Stimulated activated CD4-positive, alpha-beta T cell treated with anti-CD3 and anti-CD28 coated beads, Interleukin-4, amount 100 ng/mL, for 48 hours (primary cell): ENCODE measurements around the gene BARD1.
"Not testable (repeated sequence)": the region's sequence is repeated elsewhere in the genome, so short reads cannot be mapped to it uniquely, and the experiment has no call there.

Source experiments
- DNase-seq, 2 donors: peaks; one replicate each; pipeline ENCODE4 v3.0.0-alpha.2; 2020; ENCODE audit warnings: low read depth in 2 of 2

The BARD1 gene

DNA sequence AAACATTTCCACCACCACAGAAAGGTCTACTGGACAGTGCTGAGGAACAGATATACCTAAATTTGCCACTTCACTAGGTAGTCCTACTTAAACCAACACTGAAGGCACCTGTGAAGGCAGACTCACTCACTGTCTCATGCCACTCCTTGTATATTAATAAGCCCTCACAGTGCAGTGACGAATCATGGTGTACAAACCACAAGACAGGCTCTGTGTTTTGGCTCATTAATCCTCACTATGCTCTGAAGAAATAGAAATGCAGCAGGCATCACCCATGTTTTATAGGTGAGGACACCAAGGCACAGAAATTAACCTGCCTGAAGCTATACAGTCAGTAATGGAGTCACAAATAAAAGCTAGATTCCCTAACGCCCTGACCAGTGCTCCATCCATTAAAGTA is 44.3 kb downstream of the BARD1 start:
- DNase-seq: no peak

DNA sequence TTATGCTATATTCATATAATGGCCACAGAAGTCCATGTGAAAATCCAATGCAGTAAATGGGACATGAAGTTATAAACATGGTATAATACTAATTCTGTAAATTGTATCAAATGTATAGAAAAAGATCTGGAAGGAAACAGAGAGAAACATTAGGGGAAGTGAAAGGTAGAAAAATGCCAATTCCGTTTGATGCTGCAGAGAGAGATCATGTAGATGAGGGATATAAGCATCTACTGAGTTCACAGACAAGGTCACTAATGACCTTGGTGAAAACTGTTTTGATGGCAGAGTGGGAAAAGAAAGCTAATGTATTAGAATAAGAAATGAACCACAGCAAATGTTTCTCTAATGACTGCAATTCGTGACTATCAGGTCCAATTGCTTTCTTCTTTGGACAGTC is 56.0 kb downstream of the BARD1 start:
- DNase-seq: no peak

DNA sequence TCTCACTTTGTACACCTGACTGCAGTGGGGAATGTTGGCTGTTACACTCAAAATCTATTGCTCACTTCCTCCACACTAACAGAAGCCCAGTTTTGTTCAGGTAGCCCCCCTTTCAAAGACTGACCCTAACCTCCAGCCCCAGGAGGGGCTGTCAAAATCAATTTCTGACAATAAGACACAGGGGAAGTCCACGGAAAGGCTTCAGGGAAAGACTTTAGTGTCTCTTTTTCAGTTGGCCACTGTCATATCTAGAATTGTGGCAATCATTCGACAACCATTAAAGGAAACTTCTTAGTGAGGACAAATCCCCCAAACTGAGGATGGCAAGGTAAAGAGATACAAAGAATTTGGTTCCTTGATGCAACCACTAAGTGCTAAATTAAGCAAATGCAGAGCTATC is 59.0 kb downstream of the BARD1 start:
- DNase-seq: no peak

DNA sequence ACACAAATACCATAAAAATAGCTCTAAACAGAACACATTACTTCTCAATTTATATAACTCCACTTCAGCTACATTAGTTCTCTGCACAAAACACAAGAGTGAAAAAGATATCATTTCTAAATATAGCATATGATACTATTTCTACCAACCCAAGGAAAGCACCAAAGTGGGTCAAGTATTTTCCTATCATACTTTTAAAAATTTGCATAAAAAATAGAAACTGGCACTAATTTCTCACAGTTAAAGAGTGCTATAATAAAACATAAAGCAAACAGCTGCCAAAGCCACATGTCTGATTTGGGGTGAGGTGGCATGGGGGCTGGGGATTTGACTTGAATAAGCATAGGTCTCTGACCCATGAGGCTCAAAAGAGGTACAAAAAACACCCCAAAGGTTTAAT is 61.5 kb downstream of the BARD1 start:
- no peak for DNase-seq

DNA sequence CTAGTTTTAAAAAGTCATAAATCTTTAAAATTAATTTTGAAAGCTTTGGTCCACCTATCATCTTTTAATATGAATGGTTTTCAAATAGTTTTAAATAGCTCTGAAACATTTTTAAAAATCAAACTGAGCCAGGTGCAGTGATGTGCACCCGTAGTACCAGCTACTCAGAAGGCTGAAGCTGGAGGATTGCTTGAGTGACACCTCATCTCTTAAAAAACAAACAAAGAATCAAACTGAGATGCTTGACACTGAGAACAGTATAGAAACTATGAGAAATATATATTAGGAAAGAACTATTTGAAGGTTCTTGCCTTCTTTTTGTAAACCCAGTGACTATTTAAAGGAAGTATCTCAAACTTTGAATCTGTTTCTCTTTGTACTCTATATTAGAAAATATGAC is 67.4 kb downstream of the BARD1 start:
- DNase-seq: no peak

DNA sequence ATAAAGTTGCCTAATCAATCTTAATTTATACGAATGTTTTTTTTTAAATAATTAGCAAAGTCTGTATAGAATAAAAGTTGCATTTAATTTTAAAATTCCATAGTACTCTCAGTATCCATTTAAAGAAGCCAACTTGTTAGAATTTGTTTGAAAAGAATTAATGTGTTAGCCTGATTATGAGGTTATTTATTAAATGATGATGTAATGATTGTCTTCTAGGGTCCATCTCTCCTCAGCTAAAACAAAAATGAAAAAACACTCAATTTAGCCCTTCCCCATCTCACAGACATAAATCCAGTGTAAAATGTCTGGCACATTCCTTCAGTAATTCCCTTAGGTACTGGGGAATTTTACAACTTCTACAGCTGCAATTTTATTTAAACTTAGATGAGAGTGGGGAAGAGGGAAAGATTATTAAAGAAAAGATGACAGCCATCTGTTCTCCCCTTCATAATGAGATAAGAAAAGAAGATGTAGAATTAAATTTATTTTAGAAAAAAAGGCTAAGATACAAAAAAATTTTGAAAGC is 68.6 kb downstream of the BARD1 start:
- DNase-seq: no peak

DNA sequence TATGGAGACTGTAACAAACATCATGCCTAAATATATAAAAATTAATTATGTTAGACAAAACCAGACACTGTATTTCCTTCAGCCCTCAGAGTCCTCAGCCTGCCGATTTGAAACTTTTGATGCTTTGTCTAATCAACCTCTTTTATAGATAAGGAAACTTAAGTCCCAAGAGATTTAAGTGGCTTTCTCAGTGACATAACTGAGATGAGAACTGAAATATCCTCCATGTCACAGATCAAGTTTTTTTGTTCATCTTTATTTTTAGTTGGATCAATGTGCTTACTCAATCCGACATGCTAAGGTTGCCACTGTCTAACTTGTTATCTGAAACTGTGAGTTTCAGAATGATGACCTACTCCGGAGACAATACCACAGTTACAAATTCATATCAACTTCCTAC is 72.3 kb downstream of the BARD1 start:
- no peak for DNase-seq

DNA sequence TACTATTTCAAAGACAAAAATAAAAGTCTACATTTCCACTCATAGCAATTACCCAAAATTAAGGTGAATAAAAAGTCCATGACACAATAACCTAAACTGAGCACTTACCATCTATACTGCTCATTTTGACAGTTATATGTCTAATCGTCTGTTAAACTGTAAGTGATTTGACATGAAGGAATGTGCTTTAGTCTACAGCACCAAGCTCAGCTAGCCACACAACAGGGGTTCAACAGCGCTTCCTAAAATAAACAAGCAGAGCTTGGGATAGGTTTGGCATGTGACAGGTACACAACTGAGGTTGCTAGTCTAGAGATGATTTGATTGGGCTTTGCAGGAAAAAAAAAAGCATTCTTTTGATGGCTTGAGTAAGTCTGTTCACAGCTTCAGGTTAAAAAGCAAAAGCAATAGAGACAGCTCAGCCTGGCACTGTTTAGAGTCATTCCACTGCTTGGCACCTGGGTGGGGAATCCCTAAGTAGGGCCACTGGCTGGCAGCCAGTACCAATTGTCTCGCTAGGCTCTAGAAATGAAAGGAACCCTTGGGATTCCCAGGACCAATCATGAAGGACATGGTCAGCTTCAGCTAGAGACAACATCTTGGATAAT is 78.6 kb downstream of the BARD1 start:
- DNase-seq: no peak

DNA sequence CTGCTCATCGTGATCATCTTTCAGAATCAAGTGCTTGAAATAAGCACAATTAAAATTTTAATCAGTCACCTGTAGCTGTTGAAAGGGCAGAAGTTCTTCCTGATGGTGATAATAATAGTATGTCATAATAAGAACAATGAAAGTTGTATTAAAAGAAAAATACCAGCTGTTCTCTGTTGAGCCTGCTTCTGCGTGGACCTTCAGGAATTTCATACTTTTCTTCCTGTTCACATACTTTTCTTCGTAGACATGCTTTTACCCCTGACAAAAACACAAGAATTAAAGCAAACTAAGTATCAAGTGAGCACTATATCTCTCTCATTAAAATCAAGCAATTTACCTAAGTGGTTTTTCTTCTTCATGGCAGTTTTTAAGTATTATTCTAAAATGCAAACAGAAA is 79.2 kb downstream of the BARD1 start:
- DNase-seq: no peak

DNA sequence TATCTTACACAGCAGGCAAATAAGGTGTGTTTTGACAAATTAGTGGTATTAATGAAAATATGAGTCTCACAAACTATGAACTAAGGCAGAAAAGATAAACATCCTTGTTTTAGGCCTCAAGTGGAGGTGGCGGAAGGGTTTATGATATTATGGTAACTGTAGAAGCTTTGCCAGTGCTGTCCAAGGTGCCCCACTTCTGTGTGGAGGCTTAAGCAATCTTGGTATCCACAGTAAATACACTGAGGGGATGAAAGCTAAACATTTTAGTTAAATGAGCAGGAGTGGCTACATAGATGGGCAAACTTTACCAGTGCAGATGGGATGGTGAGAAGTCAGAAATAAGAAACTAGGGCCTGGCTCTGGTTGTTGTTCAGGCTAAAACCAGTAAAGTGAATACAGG is 84.7 kb downstream of the BARD1 start:
- DNase-seq: no peak

DNA sequence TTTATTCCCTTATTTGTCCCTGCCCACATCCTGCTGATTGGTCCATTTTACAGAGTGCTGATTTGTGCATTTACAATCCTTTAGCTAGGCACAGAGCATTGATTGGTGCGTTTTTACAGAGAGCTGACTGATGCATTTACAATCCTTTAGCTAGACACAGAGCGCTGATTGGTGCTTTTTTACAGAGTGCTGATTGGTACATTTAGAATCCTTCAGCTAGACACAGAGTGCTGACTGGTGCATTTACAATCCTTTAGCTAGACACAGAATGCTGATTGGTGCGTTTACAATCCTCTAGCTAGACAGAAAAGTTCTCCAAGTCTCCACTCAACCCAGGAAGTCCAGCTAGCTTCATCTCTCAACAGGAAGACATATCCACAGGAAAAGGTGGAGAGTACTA is 91.6 kb downstream of the BARD1 start:
- not testable (repeated sequence) for DNase-seq

DNA sequence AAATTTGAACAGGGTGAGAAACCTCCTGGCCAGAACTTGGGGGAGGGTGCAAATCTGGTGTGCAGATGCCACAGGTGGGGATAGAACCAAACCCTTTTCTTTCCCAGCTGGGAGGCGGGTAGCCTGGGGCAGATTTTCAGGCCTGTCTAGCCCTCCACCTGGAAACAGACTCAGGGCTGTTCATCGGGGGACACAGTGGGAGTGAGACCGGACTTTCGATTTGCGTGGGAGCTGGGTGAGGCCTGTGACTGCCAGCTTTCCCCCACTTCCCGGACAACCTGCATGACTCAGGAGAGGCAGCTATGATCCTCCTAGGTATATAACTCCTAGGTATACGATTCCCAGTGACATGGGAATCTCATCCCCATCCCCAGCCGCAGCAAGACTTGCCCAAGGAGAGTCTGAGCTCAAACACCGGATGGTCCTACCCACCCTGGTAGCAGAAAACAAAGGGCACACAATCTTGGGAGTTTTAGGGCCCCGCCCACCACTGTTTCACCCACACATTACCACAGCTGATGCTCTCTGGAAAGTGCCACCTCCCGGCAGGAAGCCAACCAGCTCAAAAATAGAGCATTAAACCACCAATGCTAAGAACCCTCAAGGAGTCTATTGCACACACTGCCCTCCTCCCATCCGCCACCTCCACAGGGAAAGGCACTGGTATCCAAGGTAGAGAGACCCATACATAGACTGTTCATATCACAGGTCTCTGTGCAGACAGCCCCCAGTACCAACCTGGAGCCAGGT is 92.5 kb downstream of the BARD1 start:
- no peak for DNase-seq

DNA sequence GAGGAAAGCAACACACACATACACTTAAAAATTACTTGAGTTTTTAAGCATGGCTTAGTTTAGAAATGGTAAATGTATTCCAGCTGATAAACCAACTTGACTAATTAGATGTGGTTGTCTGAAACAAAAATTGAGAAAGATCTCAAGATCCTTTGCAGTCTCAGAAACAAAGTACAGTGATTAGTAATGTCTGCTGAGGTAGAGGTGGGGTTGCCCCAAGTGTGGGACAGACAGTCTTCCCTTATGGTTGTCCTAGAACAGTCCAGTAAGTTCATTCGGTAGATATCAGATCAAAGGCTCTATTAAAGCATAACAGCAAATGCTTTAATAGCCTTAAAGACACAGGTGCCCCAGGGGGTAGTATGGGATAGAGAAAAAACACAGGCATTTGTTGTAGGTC is 94.5 kb downstream of the BARD1 start:
- DNase-seq: no peak

DNA sequence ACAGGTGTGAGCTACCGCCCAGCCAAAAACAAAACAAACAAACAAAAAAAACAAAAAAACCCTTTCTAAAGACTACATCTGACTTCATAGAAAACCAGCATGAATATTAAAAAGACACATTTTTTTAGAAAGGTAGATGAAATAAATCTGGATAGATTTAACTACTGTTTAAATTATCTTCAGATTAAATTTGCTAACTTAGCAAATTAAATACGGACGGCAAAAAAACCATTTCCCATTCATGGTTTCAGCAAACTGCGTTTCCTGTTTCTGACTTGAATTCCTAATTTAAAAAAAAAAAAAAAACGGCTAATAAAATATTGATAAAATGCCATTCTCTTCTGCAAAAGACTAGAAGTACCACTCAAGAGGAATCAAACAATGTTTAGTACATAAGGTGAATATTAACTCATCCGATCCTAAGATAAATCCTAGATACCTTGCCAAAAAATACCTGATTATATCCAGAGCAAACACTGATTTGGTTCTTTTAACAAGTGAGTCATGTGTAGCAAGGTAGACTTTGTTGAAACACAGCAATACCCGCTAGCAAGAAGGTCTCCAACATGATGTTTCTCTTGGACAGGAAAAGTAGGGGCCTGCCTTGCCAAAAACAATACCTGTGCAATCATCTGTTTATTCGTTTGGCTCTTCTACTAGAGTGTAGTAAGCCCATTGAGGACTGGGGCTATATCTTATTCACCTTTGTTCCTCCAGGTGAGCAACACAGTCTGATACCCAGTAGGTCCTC is 96.2 kb downstream of the BARD1 start:
- no peak for DNase-seq

DNA sequence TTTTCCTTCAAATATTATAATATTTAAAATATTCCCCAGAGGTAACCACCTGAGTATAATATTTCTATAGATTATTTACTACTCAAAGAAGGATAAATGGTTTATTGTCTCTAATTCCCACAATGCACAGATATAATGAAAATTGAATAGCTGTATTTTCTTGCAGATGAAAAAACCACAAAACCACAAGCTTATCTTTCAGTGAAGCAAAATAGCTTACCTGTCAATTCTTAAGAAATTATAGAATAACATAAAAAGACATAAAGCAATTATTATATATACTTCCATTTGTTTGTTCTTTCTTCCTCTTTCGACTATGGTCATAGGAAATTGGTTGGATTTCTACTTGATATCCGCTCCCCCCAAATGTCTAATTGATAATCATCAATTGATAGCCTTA is 98.8 kb downstream of the BARD1 start:
- DNase-seq: no peak

DNA sequence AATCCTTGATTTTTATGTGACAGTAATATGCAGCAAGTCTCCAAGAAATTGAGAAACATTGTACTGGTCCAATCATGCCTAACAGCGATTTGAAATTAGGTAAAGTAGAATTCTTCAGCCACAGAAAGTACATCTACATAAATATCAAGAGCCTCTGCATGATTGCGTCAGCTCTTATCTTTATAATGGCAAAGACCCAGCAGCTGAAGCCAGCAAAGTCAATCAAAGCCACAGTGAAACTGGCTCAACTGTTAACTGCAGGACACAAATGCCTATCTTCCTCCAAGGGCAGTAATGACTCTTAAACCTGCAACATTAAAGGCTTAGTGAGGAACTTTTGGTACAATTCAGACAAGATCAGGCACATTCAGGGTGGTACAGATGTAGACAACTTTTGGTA is 102.5 kb downstream of the BARD1 start:
- no peak for DNase-seq

DNA sequence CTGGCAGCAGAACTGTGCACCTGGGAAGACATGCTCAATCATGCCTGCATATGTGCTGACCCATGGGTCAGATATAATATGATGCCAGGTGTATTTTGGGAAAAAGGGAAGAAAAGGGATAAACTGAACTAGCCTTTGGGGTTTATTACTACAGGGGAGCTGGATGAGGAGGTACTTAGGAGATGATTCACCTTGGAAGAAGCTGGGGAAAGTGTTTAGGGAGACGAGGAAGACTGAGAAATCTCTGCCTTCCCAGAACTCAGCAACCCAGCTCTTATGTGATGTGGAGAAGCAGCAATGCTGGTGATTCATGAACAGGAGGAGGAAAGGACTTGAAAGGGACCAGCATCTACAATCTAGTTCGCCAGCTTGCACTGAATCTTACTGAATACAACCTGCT is 110.2 kb downstream of the BARD1 start:
- DNase-seq: no peak

DNA sequence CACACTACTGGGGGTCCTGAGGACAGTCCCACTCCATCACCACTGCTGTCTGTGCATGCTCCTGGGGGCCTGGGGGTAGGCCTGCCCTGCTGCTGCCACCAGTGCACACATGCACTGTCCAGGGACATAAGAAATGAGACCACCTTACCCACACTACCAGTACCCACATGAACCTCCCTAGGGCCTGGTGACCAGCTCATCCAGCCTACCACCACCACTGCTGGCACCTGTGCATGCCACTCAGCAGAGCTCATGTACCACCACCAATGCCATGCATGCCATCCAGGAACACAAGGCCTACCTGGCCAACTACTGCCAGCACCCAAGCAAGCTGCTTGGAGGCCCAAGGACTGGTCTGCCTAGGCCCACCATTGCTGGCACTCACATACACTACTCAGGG is 112.8 kb downstream of the BARD1 start:
- no peak for DNase-seq

DNA sequence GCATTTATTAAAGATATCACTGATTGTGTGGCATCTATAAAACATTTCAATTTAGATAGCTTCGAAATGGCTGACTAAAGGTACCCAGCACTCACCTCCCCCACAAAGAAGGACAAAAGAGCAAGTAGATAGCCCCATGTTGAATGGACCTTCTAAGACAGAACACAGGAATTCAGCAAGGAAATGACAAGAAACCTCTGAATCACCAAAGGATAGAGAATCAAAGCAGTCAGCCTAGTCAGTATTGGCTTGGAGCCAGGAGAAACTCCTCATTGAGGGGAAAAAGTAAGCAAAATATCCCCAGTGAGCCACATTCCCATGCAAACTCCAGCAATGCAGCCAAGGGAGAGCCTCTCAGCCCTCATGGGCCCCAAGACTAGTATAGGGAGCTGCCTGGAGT is 113.7 kb downstream of the BARD1 start:
- no peak for DNase-seq

DNA sequence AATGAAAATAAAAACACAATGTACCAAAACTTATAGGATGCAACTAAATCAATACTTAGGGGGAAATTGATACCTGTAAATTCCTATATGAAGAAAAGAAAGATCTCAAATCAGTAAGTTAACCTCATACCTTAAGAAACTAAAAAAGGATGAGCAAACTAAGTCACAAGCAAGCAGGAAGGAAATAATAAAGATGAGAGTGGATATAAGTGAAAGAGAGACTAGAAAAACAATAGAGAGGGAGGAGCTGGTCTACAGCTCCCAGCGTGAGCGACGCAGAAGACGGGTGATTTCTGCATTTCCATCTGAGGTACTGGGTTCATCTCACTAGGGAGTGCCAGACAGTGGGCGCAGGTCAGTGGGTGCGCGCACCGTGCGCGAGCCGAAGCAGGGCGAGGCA is 125.9 kb downstream of the BARD1 start:
- not testable (repeated sequence) for DNase-seq

DNA sequence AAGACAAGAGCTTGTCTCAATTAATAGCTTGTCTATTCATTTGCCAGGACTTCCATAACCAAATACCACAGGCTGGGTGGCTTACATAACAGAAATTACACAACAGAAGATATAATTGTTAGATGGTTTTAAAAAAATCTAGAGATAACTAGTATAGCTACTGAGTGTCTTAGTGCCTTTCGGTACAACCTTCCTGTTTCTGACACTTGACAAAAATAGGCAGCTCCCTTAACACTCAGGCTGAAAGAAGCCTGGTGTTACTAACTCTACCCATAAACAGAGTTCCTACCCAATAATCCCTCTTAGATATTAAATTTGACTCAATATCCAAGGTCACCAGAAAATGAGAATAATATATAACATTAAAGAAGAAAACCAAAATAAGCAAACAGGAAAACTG is 129.7 kb downstream of the BARD1 start:
- DNase-seq: no peak

DNA sequence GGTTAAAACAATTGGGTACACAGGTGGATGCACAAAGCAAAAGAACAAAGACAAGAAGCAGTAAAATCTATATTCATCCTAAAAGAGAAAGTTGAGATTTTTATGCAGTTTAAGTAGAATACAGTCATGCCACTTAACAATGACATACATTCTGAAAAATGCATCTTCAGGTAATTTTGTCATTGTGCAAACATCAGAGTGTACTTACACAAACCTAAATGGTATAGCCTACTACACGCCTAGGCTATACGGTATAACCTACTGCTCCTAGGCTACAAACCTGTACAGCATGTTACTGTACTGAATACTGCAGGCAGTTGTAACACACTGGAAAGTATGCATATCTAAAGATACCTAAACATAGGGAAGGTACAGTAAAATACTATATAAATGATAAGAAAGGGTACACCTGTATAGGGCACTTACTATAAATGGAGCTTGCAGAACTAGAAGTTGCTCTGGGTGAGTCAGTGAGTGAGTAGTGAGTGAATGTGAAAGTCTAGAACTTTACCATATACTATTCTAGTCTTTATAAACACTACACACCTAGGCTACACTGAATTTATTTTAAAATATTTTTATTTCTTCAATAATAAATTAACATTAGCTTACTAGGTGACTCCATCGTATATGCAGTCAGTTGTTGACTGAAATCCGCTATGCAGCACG is 132.9 kb downstream of the BARD1 start:
- no peak for DNase-seq
